IPS-18c (cell line): ENCODE data around the gene TOPAZ1.

ENCODE experiments used
- H3K4me3 ChIP-seq: 2 replicates; pipeline ENCODE4 v1.7.0; 2013; ENCODE audit warnings: low read depth, mild to moderate bottlenecking, low read length, moderate library complexity; ENCODE audit not compliant: insufficient read depth
- H3K9me3 ChIP-seq: one replicate; pipeline ENCODE4 v1.6.1; 2013; ENCODE audit warnings: mild to moderate bottlenecking, low read length, moderate library complexity; ENCODE audit not compliant: control insufficient read depth, insufficient read depth

Gene TOPAZ1

DNA sequence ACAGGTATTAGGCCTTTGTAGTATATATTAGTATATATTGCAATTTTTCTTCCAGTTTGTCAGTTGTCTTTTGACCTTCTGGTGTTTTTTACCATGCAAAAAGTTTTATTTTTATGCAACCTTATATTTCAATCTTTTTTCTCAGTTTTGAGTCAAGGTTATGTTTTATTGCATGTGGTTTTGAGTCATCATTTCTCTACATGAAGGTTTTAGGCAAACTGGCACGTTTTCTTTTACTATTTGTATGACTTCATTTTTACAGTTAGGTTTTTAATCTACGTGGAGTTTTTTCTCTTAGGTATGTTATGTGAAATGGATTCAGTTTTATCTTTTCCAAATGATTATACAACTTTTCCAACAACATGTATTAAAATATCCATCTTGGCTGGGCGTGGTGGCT, 60.1 kb downstream of the TOPAZ1 start:
- H3K9me3 ChIP-seq, result no peaks in the 10 kb centered on the region

GRCh38 chr3:44309500-44309899, 67.8 kb downstream of the TOPAZ1 start:
- Histone ChIP-seq H3K9me3 (no peaks in the 10 kb centered on the region), H3K4me3 (no peak overlapping the region)

More for the DNA sequence above, 60.1 kb downstream of the TOPAZ1 start:
- H3K4me3 ChIP-seq, result no peak overlapping the region

GRCh38 chr3:44318891-44319311, 77.2 kb downstream of the TOPAZ1 start:
- H3K9me3 ChIP-seq, result no peaks in the 10 kb centered on the region
- no peak overlapping the region for H3K4me3 ChIP-seq

DNA sequence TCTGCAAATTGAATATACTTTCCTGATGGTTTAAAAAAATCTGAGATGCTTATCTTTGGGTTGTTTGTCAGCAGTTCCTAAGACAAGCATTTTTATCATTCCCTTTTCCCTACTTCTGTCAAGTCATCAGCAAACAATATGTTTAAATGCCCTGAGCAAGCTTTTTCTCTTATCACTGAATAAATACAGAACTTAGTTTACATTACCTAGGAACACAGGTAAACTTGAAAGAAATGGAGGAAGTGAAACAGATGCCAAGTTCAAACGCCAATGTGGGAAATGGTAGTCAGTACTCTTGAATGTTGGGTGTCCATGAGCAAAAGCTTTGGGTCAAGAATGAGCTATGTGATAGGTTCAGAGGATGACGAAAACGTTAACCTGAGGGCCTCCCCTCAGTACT, 79.6 kb downstream of the TOPAZ1 start:
- H3K4me3 ChIP-seq, result no peak overlapping the region
- H3K9me3 ChIP-seq, result no peaks in the 10 kb centered on the region

GRCh38 chr3:44323341-44323955, 81.8 kb downstream of the TOPAZ1 start:
- no peaks in the 10 kb centered on the region for H3K9me3 ChIP-seq
- H3K4me3 ChIP-seq, result no peak overlapping the region

- no peaks in the 10 kb centered on the region for H3K9me3 ChIP-seq
These were observed 82.9 kb downstream of the TOPAZ1 start for GRCh38 chr3:44324584-44324983.

DNA sequence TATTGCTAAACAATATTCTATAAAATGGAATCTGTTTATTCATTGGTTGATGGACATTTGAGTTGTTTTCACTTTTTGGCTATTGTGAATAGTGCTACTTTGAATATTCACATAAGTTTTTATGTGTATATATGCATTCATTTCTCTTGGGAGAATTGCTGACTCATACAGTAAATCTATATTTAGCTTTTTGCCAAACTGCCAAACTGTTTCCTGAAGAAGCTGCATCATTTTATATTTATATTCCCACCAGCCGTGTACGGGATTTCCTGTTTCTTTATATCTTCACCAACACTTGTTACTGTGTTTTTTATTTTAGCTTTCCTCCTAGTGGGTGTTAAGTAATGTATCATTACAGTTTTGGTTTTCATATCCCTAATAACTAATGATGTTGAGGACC, 84.3 kb downstream of the TOPAZ1 start:
- no peak overlapping the region for H3K4me3 ChIP-seq
- H3K9me3 ChIP-seq, result no peaks in the 10 kb centered on the region

More at GRCh38 chr3:44324584-44324983, 82.9 kb downstream of the TOPAZ1 start:
- no peak overlapping the region for H3K4me3 ChIP-seq

DNA sequence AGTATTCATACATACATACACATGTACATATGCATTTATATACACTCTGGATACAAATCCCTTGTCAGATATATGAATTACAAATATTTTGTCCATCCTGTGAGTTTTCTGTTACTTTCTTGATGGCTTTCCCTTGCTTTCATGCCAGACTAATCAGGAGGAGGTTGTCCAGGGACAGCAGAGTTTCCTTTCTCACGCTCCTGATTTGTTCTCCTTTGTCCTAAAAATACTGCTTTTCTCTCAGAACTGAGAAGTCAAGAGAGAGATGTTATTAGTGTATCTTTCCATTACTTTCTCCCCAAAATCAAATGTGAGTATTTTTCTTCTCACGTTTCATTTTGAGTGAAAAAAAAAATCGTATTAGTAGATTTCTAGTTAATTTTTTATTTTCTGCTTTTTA, 84.8 kb downstream of the TOPAZ1 start:
- no peak overlapping the region for H3K4me3 ChIP-seq
- no peaks in the 10 kb centered on the region for H3K9me3 ChIP-seq

DNA sequence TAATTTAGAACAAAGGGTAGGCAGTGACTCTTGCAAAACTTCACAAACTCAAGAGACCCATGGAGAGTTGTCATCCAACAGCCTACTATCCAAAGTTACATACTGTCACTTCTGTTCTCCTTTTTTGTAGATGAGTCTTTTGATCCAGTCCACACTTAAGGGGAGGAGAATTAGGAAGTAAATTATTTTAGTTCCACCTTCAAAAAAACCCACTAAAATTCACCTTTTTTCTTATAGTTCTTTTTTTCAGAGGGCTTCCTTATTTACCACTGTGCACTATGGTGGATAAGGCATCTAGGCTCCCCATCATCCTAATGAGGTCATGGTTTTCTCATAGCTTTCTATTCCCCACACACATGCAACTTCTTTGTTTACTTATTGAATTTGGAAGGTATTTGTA, 88.3 kb downstream of the TOPAZ1 start:
- Histone ChIP-seq H3K4me3 (no peak overlapping the region), H3K9me3 (no peaks in the 10 kb centered on the region)

GRCh38 chr3:44330444-44330843, 88.8 kb downstream of the TOPAZ1 start:
- no peaks in the 10 kb centered on the region for H3K9me3 ChIP-seq
- no peak overlapping the region for H3K4me3 ChIP-seq

GRCh38 chr3:44334326-44334725, 92.6 kb downstream of the TOPAZ1 start:
- no peak overlapping the region for H3K4me3 ChIP-seq
- H3K9me3 ChIP-seq, result no peaks in the 10 kb centered on the region

DNA sequence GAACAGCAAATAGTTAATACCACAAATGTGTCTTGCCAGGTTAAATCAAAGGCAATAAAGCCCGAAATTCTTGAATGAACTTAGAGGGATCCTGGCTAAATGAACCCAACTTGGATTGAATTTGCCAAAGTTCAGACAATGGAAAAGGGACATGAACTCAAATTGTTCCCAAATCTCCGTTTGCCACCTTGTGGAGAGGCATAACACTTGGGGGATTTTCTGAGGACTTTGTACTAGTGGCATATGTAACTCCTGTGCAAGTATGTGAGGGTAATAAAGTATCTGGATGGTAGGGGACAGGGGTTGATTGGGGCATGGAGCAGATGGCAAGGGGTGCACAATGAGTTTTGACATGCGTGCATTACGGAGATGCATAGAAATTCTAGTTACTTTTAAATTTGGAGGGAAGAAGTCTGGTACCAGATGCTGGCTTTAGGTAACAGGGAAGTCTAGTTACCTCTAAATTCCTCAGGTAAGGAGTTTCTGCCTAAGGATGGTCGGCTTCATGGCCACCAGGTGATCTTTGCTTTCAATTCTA, 95.6 kb downstream of the TOPAZ1 start:
- H3K4me3 ChIP-seq, result peak overlapping the region; percentile 82

DNA sequence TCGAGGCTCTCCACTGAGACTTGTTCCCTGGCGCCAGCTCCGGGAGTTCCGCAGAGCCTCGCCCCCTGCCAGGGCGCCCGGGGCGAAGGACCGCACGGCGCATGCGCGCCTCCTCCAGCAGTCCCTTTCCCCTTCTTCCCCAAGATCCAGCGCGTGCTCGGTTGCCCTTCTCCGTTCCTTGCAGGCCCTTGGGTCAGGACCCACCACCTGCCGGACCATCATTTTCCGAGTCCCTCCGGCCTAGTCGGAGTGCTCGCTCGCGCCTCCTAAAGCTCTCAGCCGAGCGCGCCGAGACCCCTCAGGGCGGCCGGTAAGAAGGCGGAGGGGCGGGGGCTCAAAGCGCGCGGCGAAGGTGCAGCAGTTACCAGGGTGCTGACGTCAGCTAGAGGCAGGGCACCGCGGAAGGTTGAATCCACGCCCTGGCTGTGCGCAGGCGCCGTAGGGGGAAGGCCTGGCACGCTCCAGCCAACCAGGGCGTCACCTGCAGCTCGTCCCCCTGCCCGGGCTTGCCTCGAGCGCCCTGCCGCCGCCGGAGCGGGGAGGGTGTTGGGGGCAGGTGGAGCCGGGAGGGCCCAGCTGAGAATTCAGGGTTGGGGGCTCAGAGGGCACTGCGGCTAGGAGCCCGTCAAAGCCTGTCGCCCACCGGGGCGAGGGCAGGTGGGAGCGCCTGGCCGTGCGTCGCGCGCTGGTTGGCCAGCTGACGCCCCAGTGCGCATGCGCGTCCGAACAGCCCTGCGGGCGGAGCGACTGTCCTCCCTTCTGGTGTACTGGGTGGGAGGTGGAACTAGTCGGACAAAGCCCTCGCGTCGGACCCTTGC, 96.5 kb downstream of the TOPAZ1 start, which contains the start of gene TCAIM:
Gene TCAIM (plus strand): TSS at position 757 of the 818 bp plus-strand sequence. CDS start 16,017 bp downstream, outside the sequence.
- no peaks in the 10 kb centered on the region for H3K9me3 ChIP-seq

More for the DNA sequence above, 95.6 kb downstream of the TOPAZ1 start:
- no peaks in the 10 kb centered on the region for H3K9me3 ChIP-seq

DNA sequence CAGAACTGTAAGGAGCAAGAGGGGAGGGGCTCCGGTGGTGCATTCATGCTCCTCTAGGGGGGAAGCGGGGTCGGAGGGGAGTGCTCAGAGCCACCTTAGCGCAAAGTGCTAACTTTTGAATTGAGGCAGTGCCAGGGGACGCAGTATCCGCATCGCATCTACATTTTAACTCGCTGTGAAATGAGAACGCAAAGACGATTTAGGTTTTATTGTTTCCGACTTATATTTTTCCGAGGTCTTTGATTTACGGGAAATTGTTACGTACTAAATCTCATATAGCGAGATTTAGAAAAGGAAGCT, 97.1 kb downstream of the TOPAZ1 start:
- Histone ChIP-seq H3K4me3 (peak overlapping the region; percentile 82), H3K9me3 (no peaks in the 10 kb centered on the region)

More for the DNA sequence above, 96.5 kb downstream of the TOPAZ1 start, which contains the start of gene TCAIM:
- H3K4me3 ChIP-seq, result peak within 1 kb of the TSS; percentile 82

- Histone ChIP-seq H3K4me3 (peak overlapping the region; percentile 82), H3K9me3 (peaks cover 3% of the 10 kb centered on the region)
These were observed 97.7 kb downstream of the TOPAZ1 start for GRCh38 chr3:44339181-44340057.

DNA sequence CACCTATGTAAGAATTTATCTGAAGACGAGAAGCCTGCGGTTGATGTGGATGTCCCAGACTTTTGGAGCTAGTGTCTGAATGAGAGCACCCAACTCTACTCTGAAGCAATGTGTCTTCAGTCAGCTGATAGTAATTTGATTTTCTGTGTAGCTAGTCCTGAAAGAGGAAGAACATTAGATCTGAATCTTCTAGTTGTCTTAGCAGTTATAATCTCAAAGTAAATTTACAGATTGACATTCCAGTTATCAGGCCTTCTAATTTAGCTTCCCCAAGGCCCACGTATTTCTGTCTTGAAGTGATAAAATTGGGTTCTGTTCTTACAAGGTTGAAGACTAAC, 98.3 kb downstream of the TOPAZ1 start:
- Histone ChIP-seq H3K9me3 (peaks cover 3% of the 10 kb centered on the region), H3K4me3 (no peak overlapping the region)

GRCh38 chr3:44342176-44342790, 100.6 kb downstream of the TOPAZ1 start:
- H3K9me3 ChIP-seq, result peaks cover 3% of the 10 kb centered on the region
- H3K4me3 ChIP-seq, result no peak overlapping the region
